ENCODE results near the gene STX5. TPM values are rescaled to one million over a fixed set of nuclear protein-coding genes. Genes with fewer than 3 reads are reported as not detected.

The STX5 gene
- total and polyA plus RNA-seq, 9 of the 15 experiments (the other 6 are each of a cell fraction or from before 2014, with no cell fraction given): 2.8 to 28.6 (median 23.7) TPM

DNA sequence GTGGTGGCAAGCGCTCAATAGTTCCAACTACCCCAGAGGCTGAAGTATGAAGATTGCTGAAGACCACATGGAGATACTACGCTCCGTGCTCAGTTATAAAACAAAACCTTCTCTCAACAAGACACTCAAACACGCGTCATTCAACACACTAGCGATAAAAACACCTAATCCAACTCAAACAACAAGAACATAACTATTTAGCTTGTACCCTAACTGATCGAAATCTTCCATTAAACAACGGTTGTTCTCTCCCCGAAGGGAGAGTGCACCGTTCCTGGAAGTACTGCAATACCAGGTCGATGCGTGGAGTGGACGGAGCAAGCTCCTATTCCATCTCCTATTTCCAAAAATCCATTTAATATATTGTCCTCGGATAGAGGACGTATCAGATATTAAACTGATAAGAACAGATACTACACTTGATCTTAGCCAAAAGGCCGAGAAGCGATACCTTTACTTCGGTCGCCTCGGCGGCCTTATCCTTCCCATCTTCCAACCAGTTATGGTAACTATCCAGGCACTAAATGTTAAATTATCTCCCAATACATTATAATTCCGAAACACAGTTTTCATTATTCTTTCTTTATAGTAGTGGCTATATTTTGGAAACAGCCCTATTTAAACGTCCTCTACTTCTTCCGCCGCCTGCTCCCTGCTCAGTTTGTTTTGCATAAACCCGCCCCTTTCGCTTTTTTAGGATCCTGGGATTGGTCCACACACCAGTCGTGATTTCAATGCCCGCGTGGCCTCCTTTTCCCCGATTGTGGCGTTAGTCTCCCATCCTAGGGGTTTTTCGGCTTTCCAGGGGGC, 9.7 kb upstream of the STX5 start (continued):
- TF ChIP-seq ZNF76 (CRISPR knock-in tag; IDR thresholded peaks at IDR 0.05; ENCODE audit: borderline replicate concordance) (peak; percentile 83; the same call in 1 of the 2 replicates), NEUROD1 (IDR thresholded peaks at IDR 0.05; ENCODE audit: borderline replicate concordance, low read depth, low read length, partially characterized antibody) (peak; percentile 90), HDAC3 (IDR thresholded peaks at IDR 0.05; ENCODE audit: borderline replicate concordance, partially characterized antibody) (peak; percentile 88), ELF1 (tag; IDR thresholded peaks at IDR 0.05) (peak; percentile 78), BCOR (IDR thresholded peaks at IDR 0.05) (peak; percentile 92), ZNF561 (CRISPR knock-in tag; conservative IDR thresholded peaks at IDR 0.05) (peak; percentile 98), ZC3H4 (CRISPR knock-in tag; IDR thresholded peaks at IDR 0.05; ENCODE audit: borderline replicate concordance) (peak; percentile 98)
- TF ChIP-seq, protein P1, sequence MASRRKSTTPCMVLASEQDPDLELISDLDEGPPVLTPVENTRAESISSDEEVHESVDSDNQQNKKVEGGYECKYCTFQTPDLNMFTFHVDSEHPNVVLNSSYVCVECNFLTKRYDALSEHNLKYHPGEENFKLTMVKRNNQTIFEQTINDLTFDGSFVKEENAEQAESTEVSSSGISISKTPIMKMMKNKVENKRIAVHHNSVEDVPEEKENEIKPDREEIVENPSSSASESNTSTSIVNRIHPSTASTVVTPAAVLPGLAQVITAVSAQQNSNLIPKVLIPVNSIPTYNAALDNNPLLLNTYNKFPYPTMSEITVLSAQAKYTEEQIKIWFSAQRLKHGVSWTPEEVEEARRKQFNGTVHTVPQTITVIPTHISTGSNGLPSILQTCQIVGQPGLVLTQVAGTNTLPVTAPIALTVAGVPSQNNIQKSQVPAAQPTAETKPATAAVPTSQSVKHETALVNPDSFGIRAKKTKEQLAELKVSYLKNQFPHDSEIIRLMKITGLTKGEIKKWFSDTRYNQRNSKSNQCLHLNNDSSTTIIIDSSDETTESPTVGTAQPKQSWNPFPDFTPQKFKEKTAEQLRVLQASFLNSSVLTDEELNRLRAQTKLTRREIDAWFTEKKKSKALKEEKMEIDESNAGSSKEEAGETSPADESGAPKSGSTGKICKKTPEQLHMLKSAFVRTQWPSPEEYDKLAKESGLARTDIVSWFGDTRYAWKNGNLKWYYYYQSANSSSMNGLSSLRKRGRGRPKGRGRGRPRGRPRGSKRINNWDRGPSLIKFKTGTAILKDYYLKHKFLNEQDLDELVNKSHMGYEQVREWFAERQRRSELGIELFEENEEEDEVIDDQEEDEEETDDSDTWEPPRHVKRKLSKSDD (conservative IDR thresholded peaks at IDR 0.05; ENCODE audit: low read length): peak; percentile 95
- TF ChIP-seq, protein P2, sequence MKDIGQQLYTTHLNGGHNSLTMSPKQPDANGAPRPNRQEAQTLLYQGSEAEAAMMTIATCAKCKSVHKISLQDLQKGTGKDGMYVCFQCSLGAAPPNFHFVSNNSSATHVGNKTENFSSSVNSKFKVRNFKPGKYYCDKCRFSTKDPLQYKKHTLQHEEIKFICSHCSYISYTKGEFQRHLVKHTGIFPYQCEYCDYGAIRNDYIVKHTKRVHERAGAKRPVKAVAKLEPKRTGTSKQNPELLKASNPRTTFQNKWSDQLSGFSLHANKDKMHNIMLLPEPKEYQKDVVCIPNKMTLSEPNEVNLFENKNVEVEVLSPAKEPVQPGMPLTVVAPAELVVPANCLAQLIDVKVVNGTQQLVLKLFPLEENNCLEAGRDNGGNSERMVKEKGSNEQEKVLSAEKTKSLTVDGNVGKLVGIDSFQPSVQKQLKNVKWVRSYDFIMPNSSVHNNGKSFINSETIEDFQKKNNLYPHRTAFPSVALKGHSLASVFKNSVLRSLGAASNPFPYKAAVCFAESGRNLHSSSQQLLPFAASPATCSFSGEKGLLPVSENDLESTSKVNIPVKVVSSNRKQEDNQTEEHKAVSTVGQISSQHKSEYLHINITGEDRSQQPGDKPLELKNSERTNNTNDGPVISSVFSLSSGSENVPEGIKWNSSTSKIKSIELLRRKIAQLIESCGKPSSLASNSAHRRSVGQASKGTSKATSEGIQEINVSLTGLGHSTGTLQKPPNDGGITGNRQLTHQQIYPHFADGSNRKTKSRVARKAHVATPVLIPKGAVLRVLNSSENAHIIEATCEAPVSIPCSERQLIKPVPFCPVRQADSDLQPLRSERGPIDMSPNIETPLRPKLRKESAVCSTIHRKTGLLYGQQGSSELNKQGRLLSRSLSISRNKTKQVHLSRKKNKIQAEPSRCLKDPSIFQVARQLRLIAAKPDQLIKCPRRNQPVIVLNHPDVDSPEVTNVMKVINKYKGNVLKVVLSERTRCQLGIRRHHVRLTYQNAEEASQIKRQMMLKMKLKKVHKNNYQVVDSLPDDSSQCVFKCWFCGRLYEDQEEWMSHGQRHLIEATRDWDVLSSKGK (CRISPR knock-in tag; IDR thresholded peaks at IDR 0.05): peak; percentile 100
- TF ChIP-seq, protein P3, sequence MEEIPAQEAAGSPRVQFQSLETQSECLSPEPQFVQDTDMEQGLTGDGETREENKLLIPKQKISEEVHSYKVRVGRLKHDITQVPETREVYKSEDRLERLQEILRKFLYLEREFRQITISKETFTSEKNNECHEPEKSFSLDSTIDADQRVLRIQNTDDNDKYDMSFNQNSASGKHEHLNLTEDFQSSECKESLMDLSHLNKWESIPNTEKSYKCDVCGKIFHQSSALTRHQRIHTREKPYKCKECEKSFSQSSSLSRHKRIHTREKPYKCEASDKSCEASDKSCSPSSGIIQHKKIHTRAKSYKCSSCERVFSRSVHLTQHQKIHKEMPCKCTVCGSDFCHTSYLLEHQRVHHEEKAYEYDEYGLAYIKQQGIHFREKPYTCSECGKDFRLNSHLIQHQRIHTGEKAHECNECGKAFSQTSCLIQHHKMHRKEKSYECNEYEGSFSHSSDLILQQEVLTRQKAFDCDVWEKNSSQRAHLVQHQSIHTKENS (CRISPR knock-in tag; IDR thresholded peaks at IDR 0.05): peak; percentile 100
- TF ChIP-seq, protein P4, sequence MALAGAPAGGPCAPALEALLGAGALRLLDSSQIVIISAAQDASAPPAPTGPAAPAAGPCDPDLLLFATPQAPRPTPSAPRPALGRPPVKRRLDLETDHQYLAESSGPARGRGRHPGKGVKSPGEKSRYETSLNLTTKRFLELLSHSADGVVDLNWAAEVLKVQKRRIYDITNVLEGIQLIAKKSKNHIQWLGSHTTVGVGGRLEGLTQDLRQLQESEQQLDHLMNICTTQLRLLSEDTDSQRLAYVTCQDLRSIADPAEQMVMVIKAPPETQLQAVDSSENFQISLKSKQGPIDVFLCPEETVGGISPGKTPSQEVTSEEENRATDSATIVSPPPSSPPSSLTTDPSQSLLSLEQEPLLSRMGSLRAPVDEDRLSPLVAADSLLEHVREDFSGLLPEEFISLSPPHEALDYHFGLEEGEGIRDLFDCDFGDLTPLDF (CRISPR knock-in tag; IDR thresholded peaks at IDR 0.05): peak; percentile 92
- TF ChIP-seq, protein P5, sequence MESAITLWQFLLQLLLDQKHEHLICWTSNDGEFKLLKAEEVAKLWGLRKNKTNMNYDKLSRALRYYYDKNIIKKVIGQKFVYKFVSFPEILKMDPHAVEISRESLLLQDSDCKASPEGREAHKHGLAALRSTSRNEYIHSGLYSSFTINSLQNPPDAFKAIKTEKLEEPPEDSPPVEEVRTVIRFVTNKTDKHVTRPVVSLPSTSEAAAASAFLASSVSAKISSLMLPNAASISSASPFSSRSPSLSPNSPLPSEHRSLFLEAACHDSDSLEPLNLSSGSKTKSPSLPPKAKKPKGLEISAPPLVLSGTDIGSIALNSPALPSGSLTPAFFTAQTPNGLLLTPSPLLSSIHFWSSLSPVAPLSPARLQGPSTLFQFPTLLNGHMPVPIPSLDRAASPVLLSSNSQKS (CRISPR knock-in tag; IDR thresholded peaks at IDR 0.05): peak; percentile 99

Data from K562 (cell line).